C4-2B (cell line): ENCODE measurements around the gene ATP2B2.

ENCODE experiments used
- CTCF ChIP-seq: fragments of 450-650 bp; conservative IDR thresholded peaks from 2 replicates; pipeline ENCODE4 v1.5.1; 2017; ENCODE audit warnings: mild to moderate bottlenecking
- ZFX ChIP-seq: fragments of 450-650 bp; IDR thresholded peaks from 2 replicates; pipeline ENCODE4 v1.6.1; 2017

- no peak for TF ChIP-seq CTCF
- no peak for TF ChIP-seq ZFX
These were observed 20.7 kb downstream of the ATP2B2 start for GRCh38 chr3:10484709-10485108.
